ENCODE data around the gene RPL28.

DNA sequence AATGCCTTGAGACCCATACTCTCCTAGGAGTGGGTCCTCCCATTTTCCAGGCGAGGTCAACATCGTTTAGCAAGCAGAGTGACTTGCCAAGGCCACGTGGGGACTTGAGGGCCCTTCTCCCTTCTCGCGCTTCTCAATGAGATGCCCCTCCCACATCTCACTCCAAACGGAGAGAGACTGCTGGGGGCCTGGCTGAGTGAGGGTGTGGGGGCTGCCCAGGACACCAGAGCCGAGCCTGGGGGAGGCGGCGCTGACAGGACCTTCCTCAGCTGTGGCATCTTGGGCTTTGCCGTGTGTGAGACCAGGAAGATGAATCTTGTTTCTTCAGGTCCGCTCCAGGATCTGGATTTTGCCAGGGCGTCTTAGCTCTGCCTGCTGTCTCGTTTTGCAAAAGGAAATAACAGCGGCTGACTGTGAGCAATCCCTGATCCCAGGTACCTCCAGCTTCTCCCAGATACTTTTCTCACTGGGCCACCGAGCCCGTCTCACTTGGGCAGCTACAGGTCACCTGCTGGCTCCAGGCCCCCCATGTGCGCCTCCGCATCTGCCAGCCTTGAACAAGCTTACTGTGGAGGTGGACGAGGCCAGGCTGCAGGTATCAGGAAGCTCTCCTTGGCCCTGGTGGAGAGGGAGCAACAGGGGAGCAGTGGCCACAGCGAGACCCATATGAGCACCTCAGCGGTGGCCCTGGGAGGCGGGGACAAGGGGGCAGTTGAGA, 37.3 kb upstream of the RPL28 start:
- TF ChIP-seq, protein P1, sequence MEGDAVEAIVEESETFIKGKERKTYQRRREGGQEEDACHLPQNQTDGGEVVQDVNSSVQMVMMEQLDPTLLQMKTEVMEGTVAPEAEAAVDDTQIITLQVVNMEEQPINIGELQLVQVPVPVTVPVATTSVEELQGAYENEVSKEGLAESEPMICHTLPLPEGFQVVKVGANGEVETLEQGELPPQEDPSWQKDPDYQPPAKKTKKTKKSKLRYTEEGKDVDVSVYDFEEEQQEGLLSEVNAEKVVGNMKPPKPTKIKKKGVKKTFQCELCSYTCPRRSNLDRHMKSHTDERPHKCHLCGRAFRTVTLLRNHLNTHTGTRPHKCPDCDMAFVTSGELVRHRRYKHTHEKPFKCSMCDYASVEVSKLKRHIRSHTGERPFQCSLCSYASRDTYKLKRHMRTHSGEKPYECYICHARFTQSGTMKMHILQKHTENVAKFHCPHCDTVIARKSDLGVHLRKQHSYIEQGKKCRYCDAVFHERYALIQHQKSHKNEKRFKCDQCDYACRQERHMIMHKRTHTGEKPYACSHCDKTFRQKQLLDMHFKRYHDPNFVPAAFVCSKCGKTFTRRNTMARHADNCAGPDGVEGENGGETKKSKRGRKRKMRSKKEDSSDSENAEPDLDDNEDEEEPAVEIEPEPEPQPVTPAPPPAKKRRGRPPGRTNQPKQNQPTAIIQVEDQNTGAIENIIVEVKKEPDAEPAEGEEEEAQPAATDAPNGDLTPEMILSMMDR (IDR thresholded peaks at IDR 0.05), result no peak
- TF ChIP-seq POLR2A (IDR thresholded peaks at IDR 0.05), result no peak

Data from uterus (tissue), 2 donors.